OCI-LY1 (cell line): ENCODE data around the gene TBC1D10A.

Source experiments
- H2AFZ ChIP-seq: fragments of 200-600 bp; sonication (generic), shearing (Covaris generic); 2 replicates; pipeline ENCODE4 v1.6.0; 2014; ENCODE audit warnings: antibody characterized with exemption, mild to moderate bottlenecking, low read length
- H3F3A ChIP-seq: fragments of 200-600 bp; sonication (generic), shearing (Covaris generic); 2 replicates; pipeline ENCODE4 v1.6.0; 2014; ENCODE audit warnings: mild to moderate bottlenecking, antibody characterized with exemption, low read length, moderate library complexity; ENCODE audit not compliant: insufficient read depth
- H3K27ac ChIP-seq: fragments of 200-600 bp; sonication (generic); 2 replicates; pipeline ENCODE4 v1.5.1; 2014; ENCODE audit warnings: low read length, mixed run types, mild to moderate bottlenecking, low read depth; ENCODE audit not compliant: poor library complexity, severe bottlenecking
- H3K27me3 ChIP-seq: fragments of 200-600 bp; sonication (generic); 2 replicates; pipeline ENCODE4 v1.6.0; 2014; ENCODE audit warnings: antibody characterized with exemption, mild to moderate bottlenecking, low read length, moderate library complexity; ENCODE audit not compliant: insufficient read depth
- H3K36me3 ChIP-seq: fragments of 200-600 bp; sonication (generic); 2 replicates; pipeline ENCODE4 v1.6.1; 2014; ENCODE audit warnings: mild to moderate bottlenecking, antibody characterized with exemption, low read length, moderate library complexity, mixed read lengths; ENCODE audit not compliant: insufficient read depth
- H3K4me1 ChIP-seq: fragments of 200-600 bp; sonication (generic); 2 replicates; pipeline ENCODE4 v1.5.1; 2014; ENCODE audit warnings: mild to moderate bottlenecking, low read length, moderate library complexity; ENCODE audit not compliant: insufficient read depth, severe bottlenecking
- H3K4me2 ChIP-seq: fragments of 200-600 bp; sonication (generic), shearing (Covaris generic); 2 replicates; pipeline ENCODE4 v1.6.1; 2014; ENCODE audit warnings: low read length
- H3K4me3 ChIP-seq: fragments of 200-600 bp; sonication (generic); 2 replicates; pipeline ENCODE4 v1.5.1; 2014; ENCODE audit warnings: low read length, low read depth, mild to moderate bottlenecking, mixed read lengths; ENCODE audit not compliant: poor library complexity, severe bottlenecking
- H3K79me2 ChIP-seq: fragments of 200-600 bp; shearing (Covaris generic); 2 replicates; pipeline ENCODE4 v1.6.1; 2016; ENCODE audit warnings: mixed run types, low read length, mixed read lengths; ENCODE audit not compliant: insufficient read depth
- H3K9ac ChIP-seq: fragments of 200-600 bp; sonication (generic), shearing (Covaris generic); 2 replicates; pipeline ENCODE4 v1.6.1; 2014; ENCODE audit warnings: mild to moderate bottlenecking, low read length, mixed read lengths
- H3K9me2 ChIP-seq: fragments of 200-600 bp; sonication (generic), shearing (Covaris generic); 2 replicates; pipeline ENCODE4 v1.6.1; 2014; ENCODE audit warnings: low read depth, mild to moderate bottlenecking, low read length, mixed read lengths
- H3K9me3 ChIP-seq: fragments of 200-600 bp; shearing (Covaris generic); 2 replicates; pipeline ENCODE4 v1.6.1; 2014; ENCODE audit warnings: low read length, mixed read lengths
- H4K20me1 ChIP-seq: fragments of 200-600 bp; sonication (generic), shearing (Covaris generic); 2 replicates; pipeline ENCODE4 v1.6.0; 2016; ENCODE audit warnings: mild to moderate bottlenecking, low read length; ENCODE audit not compliant: insufficient read depth
- EZH2 ChIP-seq: fragments of 200-600 bp; sonication (generic), shearing (Covaris generic); IDR thresholded peaks from 2 replicates; pipeline ENCODE4 v1.8.0; 2017; ENCODE audit warnings: borderline replicate concordance, mixed run types, mild to moderate bottlenecking, antibody characterized with exemption, low read length, moderate library complexity, mixed read lengths
- TF ChIP-seq, protein P1 (sequence below): fragments of 200-600 bp; sonication (generic), shearing (Covaris generic); IDR thresholded peaks from 2 replicates; pipeline ENCODE4 v1.5.1; 2017; ENCODE audit warnings: mild to moderate bottlenecking, antibody characterized with exemption, low read length, moderate library complexity, mixed read lengths

TBC1D10A gene

GRCh38 chr22:30332551-30332950 lies 5.8 kb upstream of the TBC1D10A start:
- no peaks in the 10 kb centered on the region for H3F3A ChIP-seq
- H3K27ac ChIP-seq, result no peak overlapping the region
- no peaks in the 10 kb centered on the region for H4K20me1 ChIP-seq
- no peaks in the 10 kb centered on the region for H3K27me3 ChIP-seq
- H3K9me3 ChIP-seq, result no peaks in the 10 kb centered on the region
- TF ChIP-seq EZH2, result no peak
- TF ChIP-seq, protein P1, sequence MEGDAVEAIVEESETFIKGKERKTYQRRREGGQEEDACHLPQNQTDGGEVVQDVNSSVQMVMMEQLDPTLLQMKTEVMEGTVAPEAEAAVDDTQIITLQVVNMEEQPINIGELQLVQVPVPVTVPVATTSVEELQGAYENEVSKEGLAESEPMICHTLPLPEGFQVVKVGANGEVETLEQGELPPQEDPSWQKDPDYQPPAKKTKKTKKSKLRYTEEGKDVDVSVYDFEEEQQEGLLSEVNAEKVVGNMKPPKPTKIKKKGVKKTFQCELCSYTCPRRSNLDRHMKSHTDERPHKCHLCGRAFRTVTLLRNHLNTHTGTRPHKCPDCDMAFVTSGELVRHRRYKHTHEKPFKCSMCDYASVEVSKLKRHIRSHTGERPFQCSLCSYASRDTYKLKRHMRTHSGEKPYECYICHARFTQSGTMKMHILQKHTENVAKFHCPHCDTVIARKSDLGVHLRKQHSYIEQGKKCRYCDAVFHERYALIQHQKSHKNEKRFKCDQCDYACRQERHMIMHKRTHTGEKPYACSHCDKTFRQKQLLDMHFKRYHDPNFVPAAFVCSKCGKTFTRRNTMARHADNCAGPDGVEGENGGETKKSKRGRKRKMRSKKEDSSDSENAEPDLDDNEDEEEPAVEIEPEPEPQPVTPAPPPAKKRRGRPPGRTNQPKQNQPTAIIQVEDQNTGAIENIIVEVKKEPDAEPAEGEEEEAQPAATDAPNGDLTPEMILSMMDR, result no peak
- H3K9ac ChIP-seq, result no peak overlapping the region
- no peak overlapping the region for H3K4me2 ChIP-seq
- H3K9me2 ChIP-seq, result no peaks in the 10 kb centered on the region
- no peaks in the 10 kb centered on the region for H3K79me2 ChIP-seq
- H3K4me3 ChIP-seq, result no peak overlapping the region
- peaks cover 76% of the 10 kb centered on the region for H3K36me3 ChIP-seq
- H3K4me1 ChIP-seq, result peaks cover 6% of the 10 kb centered on the region
- no peak overlapping the region for H2AFZ ChIP-seq

GRCh38 chr22:30328466-30329049 lies 1.8 kb upstream of the TBC1D10A start:
- no peak overlapping the region for H3K4me2 ChIP-seq
- no peaks in the 10 kb centered on the region for H4K20me1 ChIP-seq
- H3K27ac ChIP-seq, result no peak overlapping the region
- H3K9ac ChIP-seq, result no peak overlapping the region
- no peaks in the 10 kb centered on the region for H3K9me3 ChIP-seq
- no peaks in the 10 kb centered on the region for H3K27me3 ChIP-seq
- H3K4me3 ChIP-seq, result no peak overlapping the region
- H3K4me1 ChIP-seq, result peaks cover 29% of the 10 kb centered on the region
- no peaks in the 10 kb centered on the region for H3K79me2 ChIP-seq
- no peak for TF ChIP-seq EZH2
- TF ChIP-seq, protein P1, result no peak
- H3K36me3 ChIP-seq, result peaks cover 36% of the 10 kb centered on the region
- no peaks in the 10 kb centered on the region for H3F3A ChIP-seq
- no peak overlapping the region for H2AFZ ChIP-seq
- H3K9me2 ChIP-seq, result no peaks in the 10 kb centered on the region

- no peaks in the 10 kb centered on the region for H3F3A ChIP-seq
- H3K36me3 ChIP-seq, result peaks cover 33% of the 10 kb centered on the region
- no peaks in the 10 kb centered on the region for H3K27me3 ChIP-seq
- H3K9me2 ChIP-seq, result no peaks in the 10 kb centered on the region
- no peak overlapping the region; the same call in 1 of the 2 replicates for H3K9ac ChIP-seq
- no peaks in the 10 kb centered on the region for H3K79me2 ChIP-seq
- no peak overlapping the region for H3K27ac ChIP-seq
- no peak for TF ChIP-seq EZH2
- TF ChIP-seq, protein P1, result peak; percentile 35; the same call in 1 of the 2 replicates
- H3K4me3 ChIP-seq, result peak overlapping the region; percentile 63
- H3K4me1 ChIP-seq, result peaks cover 29% of the 10 kb centered on the region
- H4K20me1 ChIP-seq, result no peaks in the 10 kb centered on the region
- H2AFZ ChIP-seq, result no peak overlapping the region
- H3K9me3 ChIP-seq, result no peaks in the 10 kb centered on the region
- H3K4me2 ChIP-seq, result peak overlapping the region; percentile 68
These were observed 1.2 kb upstream of the TBC1D10A start for GRCh38 chr22:30327864-30328345.
